Activated CD4-positive, alpha-beta T cell treated with anti-CD3 and anti-CD28 coated beads, Interleukin-2, amount 10 ng/mL, durations not matched to agents 7 days and 5 days (primary cell): ENCODE data around the gene SCNN1G. TPM values are rescaled to one million over a fixed set of nuclear protein-coding genes. Genes with fewer than 3 reads are reported as not detected.
"Not testable (repeated sequence)": the region's sequence is repeated elsewhere in the genome, so short reads cannot be mapped to it uniquely, and the experiment has no call there.

Source experiments
- CTCF ChIA-PET: fragments of 350-600 bp; sonication (Branson Sonifier 250); formaldehyde crosslinking; loops from one replicate; lab custom pipeline; 2021; ENCODE audit warnings: antibody characterized with exemption; lab: Charles Lee
- POLR2A ChIA-PET: fragments of 350-600 bp; sonication (Branson Sonifier 250); formaldehyde crosslinking; loops from one replicate; lab custom pipeline; 2021; ENCODE audit warnings: antibody characterized with exemption; lab: Charles Lee
- DNase-seq: peaks from one replicate; pipeline ENCODE4 v3.0.0-alpha.2; 2020
- H3K27ac Mint-ChIP-seq: one replicate; pipeline ENCODE4 v1.8.0; 2021; ENCODE audit warnings: mild to moderate bottlenecking, moderate library complexity, mixed read lengths
- H3K27me3 Mint-ChIP-seq: one replicate; pipeline ENCODE4 v1.8.0; 2021; ENCODE audit warnings: mixed read lengths
- H3K36me3 Mint-ChIP-seq: one replicate; pipeline ENCODE4 v1.8.0; 2021; ENCODE audit warnings: low read depth, mixed read lengths
- H3K4me1 Mint-ChIP-seq: one replicate; pipeline ENCODE4 v1.8.0; 2021; ENCODE audit warnings: mixed read lengths
- H3K4me3 Mint-ChIP-seq: one replicate; pipeline ENCODE4 v1.8.0; 2021; ENCODE audit warnings: mild to moderate bottlenecking, moderate library complexity, mixed read lengths
- H3K9me3 Mint-ChIP-seq: one replicate; pipeline ENCODE4 v1.8.0; 2021; ENCODE audit warnings: mixed read lengths
- total RNA-seq, 2 experiments: library from RNA; stranded (reverse); gene quantifications; one replicate each; pipeline ENCODE4 v1.2.3, GENCODE V29; 2021

Gene SCNN1G
- total RNA-seq, 2 experiments from 2014 or later: not detected

DNA sequence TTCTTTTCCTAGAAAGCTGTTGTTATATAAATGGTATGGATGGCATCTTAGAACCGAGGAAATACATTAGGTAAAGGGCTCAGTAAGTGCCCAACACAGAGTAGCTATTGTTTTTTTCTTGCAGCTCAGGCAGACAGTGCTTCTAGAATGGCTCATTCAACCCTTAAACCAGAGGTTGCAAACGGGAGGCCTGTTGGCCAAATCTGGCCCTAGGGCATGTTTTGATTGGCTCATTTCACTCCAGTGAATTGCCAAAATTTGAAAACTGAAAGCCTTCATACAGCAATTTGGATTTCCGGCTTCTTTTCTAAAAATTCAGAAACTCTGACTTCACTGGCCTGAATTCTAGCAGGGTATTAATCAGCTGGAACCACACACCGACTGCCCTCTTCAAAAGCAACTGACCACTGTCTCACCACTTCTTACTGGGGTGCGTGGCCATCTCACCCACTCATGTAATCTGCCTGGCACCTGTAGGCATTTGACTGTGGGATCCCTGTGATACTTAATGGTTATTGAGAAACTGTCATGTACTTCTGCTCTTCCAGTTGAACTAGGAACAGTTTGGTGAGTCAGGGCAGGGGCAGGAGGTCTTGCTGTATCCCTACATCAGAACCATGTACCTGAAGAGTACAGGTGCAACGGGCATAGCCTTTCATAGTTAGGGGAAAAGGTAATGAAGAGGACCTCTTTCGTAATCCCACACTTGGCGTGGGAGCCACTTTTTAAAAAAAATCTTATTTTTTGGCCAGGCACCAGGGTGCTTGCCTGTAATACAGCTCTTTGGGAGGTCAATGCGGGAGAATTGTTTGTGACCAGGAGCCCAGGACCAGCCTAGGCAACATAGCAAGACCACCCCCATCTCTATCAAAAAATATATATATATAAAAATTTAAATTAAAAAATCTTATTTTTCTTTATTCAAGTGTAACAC is 66.0 kb downstream of the SCNN1G start:
- H3K36me3 Mint-ChIP-seq: no peaks in the 10 kb centered on the region
- no peaks in the 10 kb centered on the region for H3K4me1 Mint-ChIP-seq
- CTCF ChIA-PET: no interaction called here
- H3K4me3 Mint-ChIP-seq: no peak overlapping the region
- no peaks in the 10 kb centered on the region for H3K9me3 Mint-ChIP-seq
- POLR2A ChIA-PET: no interaction called here
- H3K27me3 Mint-ChIP-seq: peaks cover 5% of the 10 kb centered on the region
- DNase-seq: no peak
- no peak overlapping the region for H3K27ac Mint-ChIP-seq

DNA sequence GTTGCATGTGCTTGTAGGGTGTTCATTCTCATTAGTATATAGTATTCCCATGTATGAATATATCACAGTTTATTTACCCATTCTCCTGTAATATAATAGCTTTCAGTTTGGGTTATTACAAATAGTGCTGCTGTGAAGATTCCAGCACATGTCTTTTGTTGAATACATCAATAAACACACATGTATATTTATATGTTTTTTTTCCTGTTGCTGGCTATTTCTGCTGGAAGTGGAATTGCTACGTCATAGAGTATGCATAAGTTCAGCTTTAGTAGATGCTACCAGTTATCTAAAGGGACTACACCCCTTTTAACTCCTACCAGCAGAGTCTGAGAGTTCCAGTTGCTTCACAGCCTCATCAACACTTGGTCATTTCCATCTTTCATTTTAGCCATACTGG is 67.3 kb downstream of the SCNN1G start:
- H3K4me3 Mint-ChIP-seq: no peak overlapping the region
- DNase-seq: no peak
- no peaks in the 10 kb centered on the region for H3K9me3 Mint-ChIP-seq
- CTCF ChIA-PET: interaction anchor here (0.6 kb wide), 1 partner anchor 51 kb away, joined by 3 read pairs; no protein-coding TSS in a partner anchor
- H3K27me3 Mint-ChIP-seq: peaks cover 5% of the 10 kb centered on the region
- POLR2A ChIA-PET: no interaction called here
- H3K4me1 Mint-ChIP-seq: no peaks in the 10 kb centered on the region
- H3K27ac Mint-ChIP-seq: no peak overlapping the region
- H3K36me3 Mint-ChIP-seq: no peaks in the 10 kb centered on the region

DNA sequence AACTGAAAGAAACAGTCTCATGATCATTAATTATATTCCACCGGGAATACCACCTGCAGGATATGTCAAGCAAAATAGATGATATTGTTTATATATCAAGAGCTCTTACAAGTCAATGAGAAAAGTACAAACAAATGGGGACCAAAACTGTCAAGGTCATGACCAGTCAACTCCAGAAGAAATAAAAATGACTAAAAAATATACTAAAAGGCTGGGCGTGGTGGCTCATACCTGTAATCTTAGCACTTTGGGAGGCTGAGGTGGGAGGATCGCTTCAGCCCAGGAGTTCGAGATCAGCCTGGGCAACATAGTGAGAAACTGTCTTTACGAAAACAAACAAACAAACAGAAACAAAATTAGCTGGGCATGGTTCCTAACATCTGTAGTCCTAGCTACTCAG is 69.8 kb downstream of the SCNN1G start:
- POLR2A ChIA-PET: interaction anchor here (0.6 kb wide), 1 partner anchor 623 kb away, joined by 3 read pairs; no protein-coding TSS in a partner anchor
- Mint-ChIP-seq H3K27ac (no peak overlapping the region), H3K36me3 (no peaks in the 10 kb centered on the region), H3K27me3 (peaks cover 8% of the 10 kb centered on the region), H3K9me3 (no peaks in the 10 kb centered on the region), H3K4me1 (no peaks in the 10 kb centered on the region), H3K4me3 (no peak overlapping the region)
- DNase-seq: peak; percentile 13
- CTCF ChIA-PET: no interaction called here

- H3K9me3 Mint-ChIP-seq, H3K27ac Mint-ChIP-seq, POLR2A ChIA-PET, H3K36me3 Mint-ChIP-seq, H3K27me3 Mint-ChIP-seq, H3K4me1 Mint-ChIP-seq, DNase-seq, H3K4me3 Mint-ChIP-seq: not testable (repeated sequence)
- CTCF ChIA-PET: interaction anchor here (0.7 kb wide), 2 partner anchors 27 to 222 kb away, joined by 3 to 4 read pairs; no protein-coding TSS in a partner anchor
Observed at GRCh38 chr16:23253650-23254049, 71.1 kb downstream of the SCNN1G start.

DNA sequence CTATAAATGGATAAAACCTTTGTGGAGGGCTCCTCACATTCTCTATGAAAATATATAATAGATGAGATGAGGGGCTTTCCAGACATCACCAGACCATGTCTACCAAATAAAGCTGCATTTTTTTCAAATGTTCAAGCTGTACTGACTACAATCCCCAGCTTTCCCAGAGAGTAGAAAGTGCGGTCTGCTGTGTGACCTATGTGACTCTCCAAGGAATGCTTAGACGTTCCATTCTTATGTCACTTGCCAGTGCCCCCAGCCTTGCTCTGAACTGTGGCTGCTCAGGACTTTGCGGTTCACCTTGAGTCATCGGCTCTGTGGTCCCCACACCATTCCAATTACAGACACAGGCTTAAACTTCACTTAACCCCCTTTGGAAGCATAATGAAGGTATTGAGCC is 71.8 kb downstream of the SCNN1G start:
- POLR2A ChIA-PET: no interaction called here
- peaks cover 7% of the 10 kb centered on the region for H3K27me3 Mint-ChIP-seq
- H3K36me3 Mint-ChIP-seq: no peaks in the 10 kb centered on the region
- no peaks in the 10 kb centered on the region for H3K4me1 Mint-ChIP-seq
- H3K27ac Mint-ChIP-seq: no peak overlapping the region
- H3K9me3 Mint-ChIP-seq: no peaks in the 10 kb centered on the region
- CTCF ChIA-PET: interaction anchor here (0.7 kb wide), 2 partner anchors 26 to 221 kb away, joined by 3 to 4 read pairs; no protein-coding TSS in a partner anchor
- peak; percentile 11 for DNase-seq
- H3K4me3 Mint-ChIP-seq: no peak overlapping the region

DNA sequence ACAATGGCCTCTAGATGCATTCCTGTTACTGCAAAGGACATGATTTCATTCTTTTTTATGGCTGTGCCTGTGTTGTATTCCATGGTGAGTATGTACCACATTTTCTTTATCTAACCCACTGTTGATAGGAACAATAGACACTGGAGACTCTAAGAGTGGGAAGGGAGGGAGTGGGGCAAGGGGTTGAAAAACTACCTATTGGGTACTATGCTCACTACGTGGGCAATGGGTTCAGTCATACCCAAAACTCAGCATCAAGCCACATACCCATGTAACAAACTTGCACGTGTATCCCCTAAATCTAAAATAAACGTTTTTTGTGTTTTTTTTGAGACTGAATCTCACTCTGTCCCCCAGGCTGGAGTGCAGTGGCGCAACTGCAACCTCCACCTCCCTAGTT is 72.5 kb downstream of the SCNN1G start:
- H3K4me3 Mint-ChIP-seq: no peak overlapping the region
- no peak overlapping the region for H3K27ac Mint-ChIP-seq
- no peaks in the 10 kb centered on the region for H3K4me1 Mint-ChIP-seq
- H3K36me3 Mint-ChIP-seq: no peaks in the 10 kb centered on the region
- H3K9me3 Mint-ChIP-seq: no peaks in the 10 kb centered on the region
- POLR2A ChIA-PET: no interaction called here
- CTCF ChIA-PET: no interaction called here
- H3K27me3 Mint-ChIP-seq: peaks cover 7% of the 10 kb centered on the region
- DNase-seq: no peak

- no peaks in the 10 kb centered on the region for H3K36me3 Mint-ChIP-seq
- ChIA-PET POLR2A (no interaction called here), CTCF (no interaction called here)
- H3K4me3 Mint-ChIP-seq: no peak overlapping the region
- peaks cover 6% of the 10 kb centered on the region for H3K27me3 Mint-ChIP-seq
- no peak overlapping the region for H3K27ac Mint-ChIP-seq
- DNase-seq: no peak
- H3K9me3 Mint-ChIP-seq: no peaks in the 10 kb centered on the region
- H3K4me1 Mint-ChIP-seq: no peaks in the 10 kb centered on the region
Observed at GRCh38 chr16:23256440-23256839, 73.9 kb downstream of the SCNN1G start.

GRCh38 chr16:23257682-23258081 is 75.1 kb downstream of the SCNN1G start:
- ChIA-PET CTCF (no interaction called here), POLR2A (no interaction called here)
- no peaks in the 10 kb centered on the region for H3K4me1 Mint-ChIP-seq

GRCh38 chr16:23258919-23259237 is 76.3 kb downstream of the SCNN1G start:
- Mint-ChIP-seq H3K36me3 (no peaks in the 10 kb centered on the region), H3K4me1 (no peaks in the 10 kb centered on the region), H3K4me3 (no peak overlapping the region), H3K27ac (no peak overlapping the region), H3K27me3 (peaks cover 6% of the 10 kb centered on the region), H3K9me3 (no peaks in the 10 kb centered on the region)
- CTCF ChIA-PET: interaction anchor here (0.5 kb wide), 1 partner anchor 24 kb away, joined by 3 read pairs; no protein-coding TSS in a partner anchor
- no peak for DNase-seq
- POLR2A ChIA-PET: no interaction called here

More at GRCh38 chr16:23257682-23258081, 75.1 kb downstream of the SCNN1G start:
- H3K27ac Mint-ChIP-seq: no peak overlapping the region
- H3K27me3 Mint-ChIP-seq: peaks cover 6% of the 10 kb centered on the region
- H3K9me3 Mint-ChIP-seq: no peaks in the 10 kb centered on the region
- no peaks in the 10 kb centered on the region for H3K36me3 Mint-ChIP-seq
- no peak for DNase-seq
- H3K4me3 Mint-ChIP-seq: no peak overlapping the region

Other genes with a start within 250 kb of the SCNN1G start
- 1 to 10 TPM; 6.6 to 6.8 TPM for gene USP31, start 33.3 kb upstream of the SCNN1G start, total RNA-seq
- gene SCNN1B, start 119.6 kb downstream of the SCNN1G start, total RNA-seq: not detected